Adrenal gland (tissue), 12 donors: ENCODE data around the gene CNTNAP2. TPM values are rescaled to one million over a fixed set of nuclear protein-coding genes. Genes with fewer than 3 reads are reported as not detected.

ENCODE experiments used
- DNase-seq, 7 donors: peaks; one replicate each; pipeline ENCODE4 v3.0.0-alpha.2; 2019 to 2020
- H3K27ac ChIP-seq, 5 donors: fragments of 200-600 bp; sonication (generic) in 4 of 5; 1 replicate in 3 of 5; 2 replicates in 2 of 5; pipeline versions ENCODE4 v1.5.1 to v1.8.0; 2016 to 2020; ENCODE audit warnings: mild to moderate bottlenecking in 1 of 5
- H3K27me3 ChIP-seq: fragments of 200-600 bp; 2 replicates; pipeline ENCODE4 v1.8.0; 2021
- H3K36me3 ChIP-seq, 2 donors: fragments of 200-600 bp; replicated peaks in 1 of 2; 1 replicate in 1 of 2; 2 replicates in 1 of 2; pipeline versions ENCODE4 v1.5.1 to v1.8.0; 2018 to 2022
- H3K4me1 ChIP-seq, 2 donors: fragments of 200-600 bp; replicated peaks in 1 of 2; 1 replicate in 1 of 2; 2 replicates in 1 of 2; pipeline versions ENCODE4 v1.5.1 to v1.8.0; 2018 to 2021
- H3K4me3 ChIP-seq, 4 donors: fragments of 200-600 bp; sonication (generic) in 3 of 4; one replicate each; pipeline ENCODE4 v1.5.1; 2016 to 2018
- H3K9me3 ChIP-seq, 3 donors: fragments of 200-600 bp; sonication (generic) in 1 of 3; replicated peaks in 1 of 3; 1 replicate in 2 of 3; 2 replicates in 1 of 3; pipeline versions ENCODE4 v1.5.1 to v1.8.0; 2016 to 2021
- CTCF ChIP-seq, 6 experiments: fragments of 450-650 bp in 4 of 6; fragments of 200-600 bp in 2 of 6; sonication (generic) in 1 of 6; IDR thresholded peaks; 1 replicate in 5 of 6; 2 replicates in 1 of 6; pipeline versions ENCODE4 v1.5.1 to v1.8.0; 2016 to 2021; ENCODE audit warnings: antibody characterized with exemption in 6 of 6, mild to moderate bottlenecking in 2 of 6, moderate library complexity in 1 of 6
- POLR2A ChIP-seq, 2 donors: fragments of 450-650 bp; IDR thresholded peaks; one replicate each; pipeline ENCODE4 v1.6.1; 2017; ENCODE audit warnings: antibody characterized with exemption in 2 of 2, mild to moderate bottlenecking in 2 of 2, moderate library complexity in 1 of 2
- WGBS, 4 donors: extraction: QIAGEN DNeasy Blood & Tissue Kit in 2 of 4; methylation state at CpG; one replicate each; pipeline versions ENCODE4 v1.1.5 to v1.1.7; 2013 to 2017; 5-methylcytosine and 5-hydroxymethylcytosine counted together
- intact Hi-C, 2 donors: fragments of 100-400 bp; cut with DNase I; formaldehyde crosslinking; loops; one replicate each; pipeline versions ENCODE4 v1.14.1 to v1.15.0; 2022 to 2023
- polyA plus RNA-seq, 3 donors: library from polyadenylated mRNA; stranded (reverse); fragments of 200-250 nt in 2 of 3; fragments of 350-450 nt in 1 of 3; fragmentation: Illumina TruSeq in 1 of 3; extraction: RNeasy Lipid Tissue Mini Kit (QIAGEN cat#74804) in 1 of 3; gene quantifications; one replicate each; pipeline ENCODE4 v1.2.3, GENCODE V29; 2013 to 2014
- total RNA-seq, 9 donors: library from RNA; depleted of rRNA in 4 of 9; stranded (reverse); fragments of >200 nt in 4 of 9; fragments of 120-200 nt in 1 of 9; fragmentation: NEBNext Ultra II Directional in 1 of 9; extraction: Animal tissue kit (Norgen Biotek cat#: 25700) in 1 of 9; gene quantifications; one replicate each; pipeline versions ENCODE4 v1.1.0 to v1.2.4, GENCODE V29; 2013 to 2023
- donor health status: healthy with polysubstance abuse.
- donor health status: Bipolar disorder and iron deficiency.
- donor health status: DM: yes; HTN: yes; CAD: no.
- donor health status: DM: no; HTN: no; CAD: no.
- donor health status: DM: no; HTN: no; CAD: no.
- donor health status: DM: yes; HTN: yes; CAD: no.

The CNTNAP2 gene
- total and polyA plus RNA-seq, 12 donors, result 0.14 to 6.3 (median 1.8) TPM; not detected in 2

GRCh38 chr7:146321301-146321700, 204.7 kb downstream of the CNTNAP2 start:
- H3K4me1 ChIP-seq, result no peaks in the 10 kb centered on the region
- intact Hi-C loops, result no loop called here
- 62 to 74% (median 69%) methylated on average over 4 of the region's 4 CpGs for WGBS, 4 donors
- H3K27ac ChIP-seq, result no peak overlapping the region
- no peak for DNase-seq
- H3K36me3 ChIP-seq, result no peaks in the 10 kb centered on the region
- no peaks in the 10 kb centered on the region for H3K27me3 ChIP-seq
- H3K4me3 ChIP-seq, result no peak overlapping the region
- H3K9me3 ChIP-seq, result no peaks in the 10 kb centered on the region
- no peak for TF ChIP-seq CTCF (IDR thresholded peaks at IDR 0.05)
- TF ChIP-seq POLR2A (IDR thresholded peaks at IDR 0.05), result no peak

- TF ChIP-seq CTCF (IDR thresholded peaks at IDR 0.05) (no peak), POLR2A (IDR thresholded peaks at IDR 0.05) (no peak)
- Histone ChIP-seq H3K4me1 (no peaks in the 10 kb centered on the region), H3K27ac (no peak overlapping the region), H3K9me3 (no peaks in the 10 kb centered on the region), H3K36me3 (no peaks in the 10 kb centered on the region), H3K27me3 (no peaks in the 10 kb centered on the region), H3K4me3 (no peak overlapping the region)
- intact Hi-C loops, result no loop called here
- no peak for DNase-seq
- 41 to 79% (median 49%) methylated on average over 1 of the region's 1 CpG for WGBS, 4 donors
These were observed 214.8 kb downstream of the CNTNAP2 start for GRCh38 chr7:146331369-146331768.

GRCh38 chr7:146345251-146345650, 228.7 kb downstream of the CNTNAP2 start:
- Histone ChIP-seq H3K4me3 (no peak overlapping the region), H3K9me3 (no peaks in the 10 kb centered on the region), H3K4me1 (no peaks in the 10 kb centered on the region), H3K27ac (no peak overlapping the region), H3K36me3 (no peaks in the 10 kb centered on the region), H3K27me3 (no peaks in the 10 kb centered on the region)
- intact Hi-C loops, result no loop called here
- 44 to 55% (median 44%) methylated on average over 6 of the region's 6 CpGs for WGBS, 4 donors
- no peak for DNase-seq
- no peak for TF ChIP-seq CTCF (IDR thresholded peaks at IDR 0.05)
- no peak for TF ChIP-seq POLR2A (IDR thresholded peaks at IDR 0.05)

- H3K4me1 ChIP-seq, result no peaks in the 10 kb centered on the region
- TF ChIP-seq POLR2A (IDR thresholded peaks at IDR 0.05), result no peak
- TF ChIP-seq CTCF (IDR thresholded peaks at IDR 0.05), result no peak
- no peak overlapping the region for H3K27ac ChIP-seq
- DNase-seq, result no peak
- H3K36me3 ChIP-seq, result no peaks in the 10 kb centered on the region
- intact Hi-C loops, result no loop called here
- no peaks in the 10 kb centered on the region for H3K9me3 ChIP-seq
- WGBS, 4 donors, result 80 to 86% (median 83%) methylated on average over 5 of the region's 5 CpGs
- H3K4me3 ChIP-seq, result no peak overlapping the region
- H3K27me3 ChIP-seq, result no peaks in the 10 kb centered on the region
These were observed 229.5 kb downstream of the CNTNAP2 start for GRCh38 chr7:146346096-146346495.
